ENCODE measurements around the gene KRT14. TPM values are rescaled to one million over a fixed set of nuclear protein-coding genes. Genes with fewer than 3 reads are reported as not detected.
"Not testable (repeated sequence)": the region's sequence is repeated elsewhere in the genome, so short reads cannot be mapped to it uniquely, and the experiment has no call there.

KRT14 gene
- total RNA-seq, 3 donors from 2014 or later = 0.67 TPM; not detected in 2

GRCh38 chr17:41546819-41547218 lies 39.9 kb downstream of the KRT14 start:
- peaks cover 40% of the 10 kb centered on the region for H3K4me1 ChIP-seq (ENCODE audit: low read depth)
- intact Hi-C loops (cut with DNase I, micrococcal nuclease) = loop anchor here (5.0 to 10.0 kb wide), 4 partner anchors 88 to 642 kb away; no protein-coding TSS in a partner anchor
- no peaks in the 10 kb centered on the region for H3K36me3 ChIP-seq (ENCODE audit: low read depth)
- DNase-seq (no peak), ATAC-seq (no peak)
- H3K4me3 ChIP-seq = no peak overlapping the region
- no peak for TF ChIP-seq CTCF (IDR thresholded peaks at IDR 0.05)
- no peaks in the 10 kb centered on the region for H3K9me3 ChIP-seq

GRCh38 chr17:41545829-41546410 lies 40.8 kb downstream of the KRT14 start:
- peaks cover 40% of the 10 kb centered on the region for H3K4me1 ChIP-seq (ENCODE audit: low read depth)
- ATAC-seq (no peak), DNase-seq (peak in 1 of 3 donors; percentile 38)
- no peak overlapping the region for H3K4me3 ChIP-seq
- TF ChIP-seq CTCF (IDR thresholded peaks at IDR 0.05) = no peak
- intact Hi-C loops (cut with DNase I, micrococcal nuclease) = loop anchor here (5.0 to 10.0 kb wide), 4 partner anchors 89 to 641 kb away; no protein-coding TSS in a partner anchor
- H3K36me3 ChIP-seq (ENCODE audit: low read depth) = no peaks in the 10 kb centered on the region
- no peaks in the 10 kb centered on the region for H3K9me3 ChIP-seq

GRCh38 chr17:41544935-41545334 lies 41.8 kb downstream of the KRT14 start:
- intact Hi-C loops (cut with DNase I, micrococcal nuclease) = loop anchor here (5.0 to 10.0 kb wide), 4 partner anchors 90 to 640 kb away; no protein-coding TSS in a partner anchor
- H3K36me3 ChIP-seq (ENCODE audit: low read depth) = no peaks in the 10 kb centered on the region
- DNase-seq (peak in 1 of 3 donors; percentile 22), ATAC-seq (no peak)
- no peak overlapping the region for H3K4me3 ChIP-seq
- no peaks in the 10 kb centered on the region for H3K9me3 ChIP-seq
- H3K4me1 ChIP-seq (ENCODE audit: low read depth) = peaks cover 36% of the 10 kb centered on the region
- no peak for TF ChIP-seq CTCF (IDR thresholded peaks at IDR 0.05)

GRCh38 chr17:41544491-41544892 lies 42.2 kb downstream of the KRT14 start:
- DNase-seq (peak in 2 of 3 donors; percentile 65 to 75), ATAC-seq (peak; percentile 63)
- TF ChIP-seq CTCF (IDR thresholded peaks at IDR 0.05) = no peak
- no peaks in the 10 kb centered on the region for H3K9me3 ChIP-seq
- H3K4me3 ChIP-seq = no peak overlapping the region
- H3K36me3 ChIP-seq (ENCODE audit: low read depth) = no peaks in the 10 kb centered on the region
- intact Hi-C loops (cut with DNase I, micrococcal nuclease) = loop anchor here (10.0 kb wide), 3 partner anchors 90 to 640 kb away; no protein-coding TSS in a partner anchor
- peaks cover 36% of the 10 kb centered on the region for H3K4me1 ChIP-seq (ENCODE audit: low read depth)

- DNase-seq; H3K4me3 ChIP-seq; H3K9me3 ChIP-seq; H3K36me3 ChIP-seq (ENCODE audit: low read depth); ATAC-seq: not testable (repeated sequence)
- intact Hi-C loops (cut with DNase I, micrococcal nuclease) = loop anchor here (10.0 kb wide), 3 partner anchors 92 to 638 kb away; no protein-coding TSS in a partner anchor
- H3K4me1 ChIP-seq (ENCODE audit: low read depth) = peaks cover 24% of the 10 kb centered on the region
Measured at GRCh38 chr17:41542786-41543185, 43.9 kb downstream of the KRT14 start.

GRCh38 chr17:41542357-41542756 lies 44.3 kb downstream of the KRT14 start:
- no peak for ATAC-seq
- no peaks in the 10 kb centered on the region for H3K9me3 ChIP-seq
- no peak for DNase-seq
- intact Hi-C loops (cut with DNase I, micrococcal nuclease) = loop anchor here (10.0 kb wide), 3 partner anchors 92 to 638 kb away; no protein-coding TSS in a partner anchor
- no peak overlapping the region for H3K4me3 ChIP-seq
- peaks cover 21% of the 10 kb centered on the region for H3K4me1 ChIP-seq (ENCODE audit: low read depth)
- no peaks in the 10 kb centered on the region for H3K36me3 ChIP-seq (ENCODE audit: low read depth)
- no peak for TF ChIP-seq CTCF (IDR thresholded peaks at IDR 0.05)
